Small intestine (tissue), 7 donors: ENCODE measurements around the gene INSC. TPM values are rescaled to one million over a fixed set of nuclear protein-coding genes. Genes with fewer than 3 reads are reported as not detected.

ENCODE experiments used
- DNase-seq, 2 donors: peaks; one replicate each; pipeline versions ENCODE4 v3.0.0 to v3.0.0-alpha.2; 2013
- FAIRE-seq: peaks from 2 replicates; lab custom pipeline; 2012; peaks lifted over from hg19 to GRCh38; lab: Jason Lieb, UNC
- H3K27ac ChIP-seq, 3 donors: one replicate each; pipeline ENCODE4 v1.5.1; 2013; ENCODE audit warnings: low read length in 2 of 3, mild to moderate bottlenecking in 2 of 3, control low read depth in 1 of 3, inconsistent platforms in 1 of 3, low read depth in 1 of 3, moderate library complexity in 1 of 3
- H3K27me3 ChIP-seq, 3 donors: one replicate each; pipeline ENCODE4 v1.6.1; 2013; ENCODE audit warnings: low read length in 3 of 3, inconsistent platforms in 1 of 3; ENCODE audit not compliant: control insufficient read depth in 3 of 3, insufficient read depth in 3 of 3
- H3K36me3 ChIP-seq, 3 donors: one replicate each; pipeline ENCODE4 v1.6.1; 2013; ENCODE audit warnings: low read length in 3 of 3, inconsistent platforms in 1 of 3, low read depth in 1 of 3, mild to moderate bottlenecking in 1 of 3, moderate library complexity in 1 of 3; ENCODE audit not compliant: control insufficient read depth in 3 of 3, insufficient read depth in 2 of 3
- H3K4me1 ChIP-seq, 3 donors: one replicate each; pipeline ENCODE4 v1.6.1; 2013; ENCODE audit warnings: low read length in 2 of 3, inconsistent platforms in 1 of 3, low read depth in 1 of 3, mild to moderate bottlenecking in 1 of 3, moderate library complexity in 1 of 3; ENCODE audit not compliant: control insufficient read depth in 3 of 3, insufficient read depth in 2 of 3
- H3K4me3 ChIP-seq, 3 donors: one replicate each; pipeline ENCODE4 v1.5.1; 2013; ENCODE audit warnings: low read length in 3 of 3, control low read depth in 1 of 3, inconsistent platforms in 1 of 3, low read depth in 1 of 3, mild to moderate bottlenecking in 1 of 3, moderate library complexity in 1 of 3
- H3K9me3 ChIP-seq, 2 donors: one replicate each; pipeline ENCODE4 v1.6.1; 2013; ENCODE audit warnings: low read depth in 1 of 2, low read length in 1 of 2; ENCODE audit not compliant: control insufficient read depth in 2 of 2, insufficient read depth in 1 of 2
- WGBS, 3 donors: extraction: QIAGEN DNeasy Blood & Tissue Kit; methylation state at CpG; one replicate each; pipeline ENCODE4 v1.1.7; 2013; 5-methylcytosine and 5-hydroxymethylcytosine counted together
- polyA plus RNA-seq, 4 donors: library from polyadenylated mRNA; stranded (reverse) in 3 of 4; unstranded in 1 of 4; fragments of 200-250 nt in 3 of 4; fragments of 120-200 nt in 1 of 4; gene quantifications; one replicate each; pipeline versions ENCODE4 v1.2.1 to v1.2.3, GENCODE V29; 2013
- donor health status: healthy with polysubstance abuse.
- donor health status: control.
- donor health status: control.
- donor health status: Bipolar disorder and iron deficiency.
- donor health status: healthy.

Gene INSC
- polyA plus RNA-seq, 4 donors = 1.4 to 3.8 (median 1.9) TPM; not detected in 1

DNA sequence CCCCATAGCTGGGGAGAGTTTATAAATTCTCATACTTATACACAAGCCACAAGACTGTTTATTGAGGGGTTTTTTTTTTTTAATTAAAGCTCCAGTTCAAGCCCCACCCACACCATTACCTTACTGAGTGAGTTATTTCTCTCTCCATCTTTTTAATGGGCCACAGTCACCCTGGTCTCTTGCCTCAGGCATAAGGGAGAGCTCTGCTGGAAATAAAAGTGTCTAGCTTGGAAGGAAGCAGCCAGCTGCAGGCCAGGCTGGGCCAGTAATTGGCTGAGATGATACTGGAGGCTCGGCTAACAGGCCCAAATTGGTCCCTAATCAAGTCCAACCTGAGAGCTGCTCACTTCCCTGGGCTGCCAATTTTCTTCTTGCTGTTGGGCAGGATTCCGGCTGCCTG is 174.1 kb downstream of the INSC start:
- no peaks in the 10 kb centered on the region for H3K4me1 ChIP-seq
- no peaks in the 10 kb centered on the region for H3K36me3 ChIP-seq
- H3K4me3 ChIP-seq = no peak overlapping the region
- no peak overlapping the region for H3K27ac ChIP-seq
- no peaks in the 10 kb centered on the region for H3K9me3 ChIP-seq
- peaks cover 0 to 2% (median 0%) of the 10 kb centered on the region in 3 donors for H3K27me3 ChIP-seq
- no peak for FAIRE-seq
- WGBS, 3 donors = 64 to 79% (median 72%) methylated on average over 2 of the region's 2 CpGs
- DNase-seq = no peak

DNA sequence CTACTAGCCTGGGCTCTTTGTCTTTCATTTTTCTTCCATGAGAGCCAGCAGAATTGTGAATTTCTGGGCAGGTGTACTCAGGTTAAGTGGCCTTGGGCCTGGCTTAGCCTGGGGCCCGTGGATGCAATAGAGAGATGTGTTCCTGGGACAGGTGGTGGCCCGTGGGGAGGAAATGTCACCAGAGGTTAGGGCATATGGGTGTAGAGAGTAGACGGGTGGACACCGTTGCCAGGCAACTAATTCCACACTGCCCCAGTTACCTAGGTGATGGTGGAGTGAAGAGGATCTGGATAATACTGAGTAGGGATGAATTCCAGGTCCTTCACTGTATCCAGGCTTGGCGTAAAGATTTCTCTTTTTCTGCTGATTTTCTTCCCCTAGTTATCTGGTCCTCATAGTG is 175.0 kb downstream of the INSC start:
- H3K4me3 ChIP-seq = no peak overlapping the region
- DNase-seq (no peak), FAIRE-seq (no peak)
- H3K4me1 ChIP-seq = no peaks in the 10 kb centered on the region
- no peaks in the 10 kb centered on the region for H3K9me3 ChIP-seq
- 57 to 69% (median 60%) methylated on average over 5 of the region's 5 CpGs for WGBS, 3 donors
- H3K27ac ChIP-seq = no peak overlapping the region
- no peaks in the 10 kb centered on the region for H3K36me3 ChIP-seq
- H3K27me3 ChIP-seq = peaks cover 0 to 2% (median 0%) of the 10 kb centered on the region in 3 donors

DNA sequence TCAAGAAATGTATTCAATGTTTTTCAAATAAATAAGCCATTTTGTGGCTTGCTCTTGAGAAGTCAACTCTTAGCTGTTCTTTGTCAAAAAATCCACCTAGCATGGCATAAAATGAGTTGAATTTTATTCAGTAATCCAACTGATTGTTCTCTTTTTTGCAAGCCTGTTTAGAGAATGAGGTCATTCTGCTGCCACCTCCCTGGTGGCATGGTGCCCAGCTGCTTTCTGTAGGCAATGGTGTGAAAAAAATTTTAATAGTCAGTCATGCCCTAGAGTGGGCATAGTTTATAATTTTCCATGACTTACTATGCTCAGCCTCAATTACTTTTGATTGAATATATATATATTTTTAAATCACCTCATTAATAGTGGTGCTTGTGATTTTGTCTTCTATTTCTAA is 177.2 kb downstream of the INSC start:
- no peaks in the 10 kb centered on the region for H3K9me3 ChIP-seq
- H3K36me3 ChIP-seq = no peaks in the 10 kb centered on the region
- DNase-seq = no peak
- no peaks in the 10 kb centered on the region for H3K4me1 ChIP-seq
- FAIRE-seq = no peak
- H3K27ac ChIP-seq = no peak overlapping the region
- H3K27me3 ChIP-seq = peaks cover 0 to 2% (median 0%) of the 10 kb centered on the region in 3 donors
- no peak overlapping the region for H3K4me3 ChIP-seq

DNA sequence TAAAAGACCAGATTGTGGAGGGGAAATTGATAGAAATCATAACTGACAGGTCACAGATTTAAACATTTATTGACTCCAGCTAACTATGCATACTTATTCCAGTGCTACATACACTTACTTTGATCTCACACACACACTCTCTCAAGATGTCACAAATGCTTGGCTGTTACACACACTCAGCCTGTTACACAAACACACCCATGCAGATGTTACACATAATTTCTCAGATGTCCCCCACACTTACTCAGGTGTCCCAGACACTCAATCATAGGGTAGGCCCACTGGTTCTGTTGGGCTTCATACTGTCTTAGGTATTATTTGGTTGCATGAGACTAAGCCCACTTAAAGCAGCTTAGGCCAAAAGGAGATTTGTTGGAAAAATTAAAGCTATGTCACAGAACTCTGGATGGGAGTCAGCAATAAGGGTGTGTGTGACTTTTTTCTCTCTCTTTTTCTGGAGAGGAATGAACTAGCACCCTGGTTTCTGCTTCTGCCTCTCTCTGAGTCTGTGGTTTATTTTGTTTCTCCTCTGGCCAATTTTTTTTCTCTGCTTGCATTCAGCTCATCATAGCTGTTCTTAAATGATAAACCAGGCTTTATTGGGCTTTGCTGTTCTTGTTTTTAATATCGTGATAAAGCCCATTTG is 179.4 kb downstream of the INSC start:
- Histone ChIP-seq H3K27me3 (peaks cover 0 to 2% (median 0%) of the 10 kb centered on the region in 3 donors), H3K4me3 (no peak overlapping the region), H3K4me1 (no peaks in the 10 kb centered on the region), H3K9me3 (no peaks in the 10 kb centered on the region), H3K36me3 (no peaks in the 10 kb centered on the region), H3K27ac (no peak overlapping the region)
- no peak for FAIRE-seq
- DNase-seq = no peak
- WGBS, 3 donors = 79 to 88% (median 85%) methylated on average over 1 of the region's 1 CpG

DNA sequence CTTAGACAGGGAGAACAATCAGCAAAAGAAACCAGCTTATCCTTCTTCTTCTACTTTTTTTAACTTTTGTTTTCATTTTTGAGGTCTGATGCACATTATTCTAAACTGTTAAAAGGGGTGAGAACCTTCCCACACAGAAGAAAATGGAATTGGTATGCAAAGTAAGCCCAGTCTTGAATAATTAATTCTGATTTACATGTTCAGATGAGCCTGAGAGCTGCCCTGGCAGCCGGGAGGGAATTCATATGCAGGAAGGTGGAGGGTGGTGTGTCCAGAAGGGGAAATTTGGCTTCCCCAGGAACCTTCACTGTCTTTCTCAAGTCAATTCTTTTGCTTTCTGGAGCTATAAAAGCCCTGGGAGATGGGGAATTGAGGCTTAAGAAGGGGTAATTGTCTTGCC is 181.0 kb downstream of the INSC start:
- peaks cover 0 to 2% (median 0%) of the 10 kb centered on the region in 3 donors for H3K27me3 ChIP-seq
- no peaks in the 10 kb centered on the region for H3K36me3 ChIP-seq
- no peaks in the 10 kb centered on the region for H3K9me3 ChIP-seq
- FAIRE-seq = no peak
- no peak for DNase-seq
- H3K27ac ChIP-seq = no peak overlapping the region
- H3K4me1 ChIP-seq = no peaks in the 10 kb centered on the region
- 10 to 27% (median 18%) methylated on average over 1 of the region's 1 CpG for WGBS, 3 donors
- H3K4me3 ChIP-seq = no peak overlapping the region

Other genes starting within 250 kb of the INSC start
- gene CYP2R1, start 222.7 kb upstream of the INSC start, polyA plus RNA-seq = 10 to 100 TPM; 13.2 to 53.2 (median 25.8) TPM
- gene CALCA, start 142.6 kb upstream of the INSC start, polyA plus RNA-seq = under 1 TPM in 2 of 4 donors, not detected in 2; 0.18 to 0.27 TPM
- gene CALCB, start 41.3 kb upstream of the INSC start, polyA plus RNA-seq = 1 to 10 TPM in 1 of 4 donors, under 1 TPM in 1, not detected in 2; 0.09 to 4.4 TPM